Activated CD4-positive, CD25-positive, alpha-beta regulatory T cell treated with anti-CD3 and anti-CD28 coated beads, Interleukin-2, amount 50 U/mL, for 16 hours (primary cell): ENCODE results near the gene OSBPL2.
A peak's percentile ranks its signal among the peaks of the same experiment; 100 is the strongest.

Source experiments
- DNase-seq: peaks from one replicate; pipeline ENCODE4 v3.0.0-alpha.2; 2020; ENCODE audit warnings: low read depth, low spot score

OSBPL2 gene

DNA sequence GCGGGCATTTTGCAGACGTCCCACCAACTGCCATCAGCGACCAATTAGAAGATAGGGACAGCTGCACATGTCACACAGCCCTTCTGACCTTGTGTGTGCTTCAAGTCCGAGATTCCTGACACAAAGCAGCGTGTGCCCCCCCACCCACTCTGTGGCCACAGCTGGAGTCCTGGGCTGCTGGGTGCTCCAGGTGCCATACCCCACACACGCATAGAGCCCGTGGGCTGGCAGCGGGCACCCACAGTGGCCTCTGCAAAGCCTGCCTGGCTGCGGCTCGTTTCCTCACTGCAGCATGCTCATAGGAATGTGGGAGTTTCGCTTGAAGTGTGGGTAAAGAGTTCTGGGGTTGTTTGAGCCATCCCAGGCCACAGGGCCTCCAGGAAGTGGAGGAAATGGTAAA is 62.0 kb downstream of the OSBPL2 start:
- DNase-seq: no peak

DNA sequence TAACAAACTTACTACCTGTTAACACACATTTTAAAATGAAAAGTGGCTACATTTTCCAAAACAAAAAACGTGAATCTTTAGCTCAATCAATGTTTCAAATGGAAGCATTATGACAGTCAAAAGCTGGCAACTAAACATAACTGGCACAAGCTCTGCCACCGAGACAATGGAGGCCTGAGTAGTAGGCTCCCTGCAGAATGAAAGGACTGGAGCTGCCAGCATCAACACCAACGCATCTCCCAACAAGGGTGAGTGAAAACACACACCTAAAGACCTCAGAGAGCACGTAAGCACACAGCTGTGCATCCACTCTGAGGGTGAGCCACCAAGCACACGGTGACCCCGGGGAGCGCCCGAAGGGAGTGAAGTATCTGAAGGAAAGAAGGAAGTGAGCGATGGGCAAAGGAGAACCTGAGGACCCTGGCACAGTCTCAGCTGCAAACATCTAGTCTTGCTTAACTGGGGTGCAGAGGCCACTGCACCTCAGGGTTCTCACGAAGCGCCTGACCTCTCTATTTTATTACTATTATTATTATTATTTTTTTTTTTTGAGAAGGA is 62.9 kb downstream of the OSBPL2 start:
- no peak for DNase-seq

DNA sequence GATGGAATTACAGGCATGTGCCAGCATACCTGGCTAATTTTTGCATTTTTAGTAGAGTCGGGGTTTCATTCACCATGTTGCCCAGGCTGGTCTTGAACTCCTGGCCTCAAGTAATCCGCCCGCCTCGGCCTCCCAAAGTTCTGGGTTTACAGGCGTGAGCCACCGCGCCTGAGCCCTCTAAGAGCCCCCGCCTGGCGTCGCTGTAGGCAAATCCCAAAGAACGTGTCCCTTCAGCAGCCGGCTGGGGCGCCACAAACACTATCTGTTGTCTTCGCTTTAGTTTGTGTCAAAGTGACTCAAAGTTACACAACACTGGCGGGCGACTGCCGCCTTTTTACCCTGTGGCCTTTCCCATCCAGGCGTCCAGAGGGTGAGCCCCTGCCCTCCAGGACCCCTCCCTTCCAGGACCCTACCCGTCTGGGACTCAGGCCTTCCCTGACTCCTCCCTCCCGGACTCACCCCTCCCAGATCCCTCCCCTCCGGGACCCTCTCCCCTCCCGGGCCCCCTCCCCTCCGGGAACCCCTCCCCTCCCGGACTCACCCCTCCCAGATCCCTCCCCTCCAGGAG is 63.5 kb downstream of the OSBPL2 start:
- peak; percentile 76 for DNase-seq

DNA sequence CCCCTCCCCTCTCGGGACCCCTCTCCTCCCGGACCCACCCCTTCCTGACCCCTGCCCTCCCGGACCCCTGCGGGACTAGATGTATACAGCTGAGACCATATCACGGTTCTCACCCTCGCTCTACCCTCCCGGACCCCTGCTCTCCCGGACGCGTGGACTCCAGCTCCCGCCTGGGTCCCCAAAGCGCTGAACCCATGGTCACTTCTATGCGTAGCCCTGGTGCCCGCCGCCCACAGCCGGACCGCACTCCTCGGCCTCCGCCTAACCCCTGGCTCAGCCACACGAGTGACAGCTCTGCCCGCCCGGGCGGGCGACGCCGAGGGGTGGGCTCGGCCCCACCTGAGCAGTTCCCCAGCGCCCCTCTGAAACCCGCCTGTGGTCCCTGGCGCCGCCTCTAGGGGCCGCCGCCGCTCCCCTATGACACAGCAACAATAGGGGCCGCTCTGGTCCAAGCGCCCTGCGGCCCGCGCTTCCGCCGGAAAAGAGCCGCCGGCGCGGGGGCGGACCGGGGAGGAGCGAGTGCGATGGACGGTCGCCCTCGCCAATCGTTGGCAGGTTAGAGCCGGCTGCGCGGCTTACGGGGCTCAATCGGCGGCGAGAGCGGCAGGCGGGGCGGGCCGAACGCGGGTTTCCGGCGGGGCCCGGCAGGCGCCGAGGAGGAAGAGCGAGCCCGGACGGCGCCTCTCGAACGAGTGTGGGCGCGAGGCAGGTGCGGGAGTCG is 64.2 kb downstream of the OSBPL2 start, which contains the start of gene ADRM1:
ADRM1 (plus strand) TSS at position 657 of the 721 bp plus-strand sequence. CDS start 572 bp downstream, outside the sequence.
- DNase-seq: peak; percentile 95

DNA sequence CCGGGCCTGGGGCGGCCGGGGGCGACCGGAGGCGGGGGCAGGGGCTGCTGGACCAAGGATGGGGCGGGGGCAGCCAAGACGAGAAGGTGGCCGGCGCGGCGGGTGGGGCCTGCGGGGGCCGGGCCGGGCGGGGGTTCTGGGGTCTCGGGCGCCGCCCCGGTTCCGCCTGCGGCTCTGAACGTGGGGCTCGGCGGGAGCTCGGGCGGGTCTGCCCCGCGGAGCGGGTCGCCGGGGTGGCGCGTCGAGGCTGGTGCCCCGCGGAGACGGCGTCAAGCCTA is 64.7 kb downstream of the OSBPL2 start:
- DNase-seq: no peak

DNA sequence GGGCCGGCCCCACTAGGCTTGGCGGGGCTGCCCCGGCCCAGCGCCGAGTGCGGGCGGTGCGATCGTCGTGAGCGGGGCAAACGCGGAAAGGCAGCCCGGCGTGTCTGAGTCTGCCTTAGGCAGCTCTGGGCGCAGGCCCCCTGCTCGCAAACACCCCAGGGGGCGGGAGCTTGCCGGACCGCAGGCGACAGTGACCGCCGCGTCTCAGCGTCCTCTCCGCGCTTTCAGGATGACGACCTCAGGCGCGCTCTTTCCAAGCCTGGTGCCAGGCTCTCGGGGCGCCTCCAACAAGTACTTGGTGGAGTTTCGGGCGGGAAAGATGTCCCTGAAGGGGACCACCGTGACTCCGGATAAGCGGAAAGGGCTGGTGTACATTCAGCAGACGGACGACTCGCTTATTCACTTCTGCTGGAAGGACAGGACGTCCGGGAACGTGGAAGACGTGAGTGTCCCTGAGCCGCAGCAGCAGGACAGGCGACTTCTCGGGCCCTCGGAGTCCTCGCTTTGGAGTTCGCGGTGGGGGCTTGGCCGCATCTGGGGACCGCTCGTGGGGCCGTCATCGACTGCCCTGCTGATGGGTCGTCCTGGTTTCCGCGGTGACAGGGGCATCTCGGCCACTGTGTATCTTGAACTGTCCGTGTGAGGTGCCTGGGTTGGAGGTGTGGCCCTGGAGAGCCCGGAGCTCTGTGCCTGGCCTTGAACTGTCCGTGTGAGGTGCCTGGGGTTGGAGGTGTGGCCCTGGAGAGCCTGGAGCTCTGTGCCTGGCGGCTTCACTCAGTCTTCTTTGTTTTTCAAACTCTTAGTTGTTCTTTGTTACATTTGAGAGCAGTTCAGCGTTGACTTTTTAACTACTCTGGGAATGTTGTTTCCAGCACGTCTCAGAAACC is 65.3 kb downstream of the OSBPL2 start:
- no peak for DNase-seq

DNA sequence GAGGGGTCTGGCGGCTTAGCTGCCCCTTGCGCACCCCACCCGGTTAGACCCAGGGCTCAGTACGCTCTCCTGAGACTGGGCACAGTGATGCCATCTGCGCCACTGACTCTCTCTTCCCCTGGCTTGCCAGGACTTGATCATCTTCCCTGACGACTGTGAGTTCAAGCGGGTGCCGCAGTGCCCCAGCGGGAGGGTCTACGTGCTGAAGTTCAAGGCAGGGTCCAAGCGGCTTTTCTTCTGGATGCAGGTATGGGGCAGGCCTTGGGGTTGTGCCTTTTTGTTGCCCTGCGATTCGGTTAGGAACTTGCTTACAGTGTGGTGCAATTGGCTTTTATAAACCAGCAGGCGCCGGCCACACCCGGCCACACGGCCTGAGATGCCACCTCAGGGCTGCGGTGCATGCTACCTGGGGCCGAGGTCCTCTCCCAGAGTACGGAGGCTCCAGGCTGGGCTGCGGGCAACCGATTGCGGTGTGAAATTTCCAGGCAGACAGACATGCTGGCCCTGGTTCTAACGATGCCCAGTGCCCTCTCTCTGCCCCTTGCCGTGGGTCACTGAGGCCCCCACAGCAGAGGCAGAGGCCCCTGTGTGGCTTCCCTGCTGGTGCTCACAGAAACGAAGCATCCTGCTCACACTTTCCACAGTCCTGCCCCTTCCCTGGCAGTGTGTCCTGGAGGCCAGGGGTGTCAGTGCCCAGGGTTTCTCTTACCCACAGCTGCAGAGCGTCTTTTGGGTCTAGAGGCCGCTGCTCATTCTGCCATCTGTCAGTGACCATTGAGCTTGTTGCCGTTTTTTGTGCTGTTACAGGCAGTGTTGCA is 66.2 kb downstream of the OSBPL2 start:
- DNase-seq: no peak

DNA sequence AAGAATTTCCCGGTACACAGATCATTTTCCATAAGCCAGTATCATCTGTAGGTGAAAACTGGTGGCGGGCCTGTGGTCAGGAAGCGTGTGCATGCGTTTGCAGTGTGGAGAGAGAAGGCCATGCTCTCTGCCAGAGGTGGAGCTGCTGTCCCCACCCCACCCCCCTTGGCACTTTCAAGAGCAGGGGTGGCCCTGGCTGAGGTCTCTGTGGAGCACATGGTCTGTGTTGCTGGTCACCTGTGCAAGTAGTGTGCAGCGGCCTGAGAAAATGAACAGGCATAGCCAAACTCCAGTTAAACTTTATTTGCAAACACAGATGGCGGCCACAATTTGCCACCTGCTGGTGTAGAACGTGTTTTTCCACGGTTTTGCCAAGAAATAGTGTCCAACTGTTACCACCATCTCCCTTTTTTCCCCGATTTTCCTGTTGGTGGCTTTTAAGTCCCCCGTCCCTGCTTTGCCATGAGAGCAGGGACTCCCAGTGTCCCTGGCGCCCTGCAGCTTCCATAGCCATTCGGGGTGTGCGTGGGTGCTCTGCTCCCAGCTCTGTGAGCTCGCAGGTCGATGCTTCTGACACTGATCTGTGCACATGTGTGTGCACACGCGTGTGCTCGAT is 66.9 kb downstream of the OSBPL2 start:
- DNase-seq: no peak

DNA sequence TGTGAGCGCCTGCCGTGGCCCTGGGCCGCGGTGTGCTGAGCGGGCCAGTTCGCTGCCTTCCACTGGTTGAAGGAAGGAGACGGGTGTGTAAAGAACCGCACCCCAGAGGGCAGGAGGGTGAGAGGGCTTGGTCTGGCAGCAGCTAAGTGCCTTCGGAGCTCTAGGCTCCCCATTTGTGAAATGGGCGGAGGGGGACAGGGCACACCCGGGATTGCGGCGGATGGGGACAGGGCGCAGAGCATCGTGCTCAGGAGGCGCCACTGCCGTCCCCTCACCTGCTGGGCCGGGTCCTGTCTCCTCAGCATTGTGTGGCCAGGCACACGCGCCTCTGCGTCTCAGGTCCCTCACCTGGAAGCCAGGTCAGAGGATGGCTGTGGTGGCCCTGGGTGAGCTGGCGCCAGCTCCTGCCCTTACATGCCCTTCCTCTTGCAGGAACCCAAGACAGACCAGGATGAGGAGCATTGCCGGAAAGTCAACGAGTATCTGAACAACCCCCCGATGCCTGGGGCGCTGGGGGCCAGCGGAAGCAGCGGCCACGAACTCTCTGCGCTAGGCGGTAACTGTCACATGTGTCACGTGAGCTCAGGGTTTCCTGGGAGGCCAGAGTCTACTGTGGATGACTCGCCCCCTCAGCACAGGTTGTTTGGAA is 67.6 kb downstream of the OSBPL2 start:
- no peak for DNase-seq

DNA sequence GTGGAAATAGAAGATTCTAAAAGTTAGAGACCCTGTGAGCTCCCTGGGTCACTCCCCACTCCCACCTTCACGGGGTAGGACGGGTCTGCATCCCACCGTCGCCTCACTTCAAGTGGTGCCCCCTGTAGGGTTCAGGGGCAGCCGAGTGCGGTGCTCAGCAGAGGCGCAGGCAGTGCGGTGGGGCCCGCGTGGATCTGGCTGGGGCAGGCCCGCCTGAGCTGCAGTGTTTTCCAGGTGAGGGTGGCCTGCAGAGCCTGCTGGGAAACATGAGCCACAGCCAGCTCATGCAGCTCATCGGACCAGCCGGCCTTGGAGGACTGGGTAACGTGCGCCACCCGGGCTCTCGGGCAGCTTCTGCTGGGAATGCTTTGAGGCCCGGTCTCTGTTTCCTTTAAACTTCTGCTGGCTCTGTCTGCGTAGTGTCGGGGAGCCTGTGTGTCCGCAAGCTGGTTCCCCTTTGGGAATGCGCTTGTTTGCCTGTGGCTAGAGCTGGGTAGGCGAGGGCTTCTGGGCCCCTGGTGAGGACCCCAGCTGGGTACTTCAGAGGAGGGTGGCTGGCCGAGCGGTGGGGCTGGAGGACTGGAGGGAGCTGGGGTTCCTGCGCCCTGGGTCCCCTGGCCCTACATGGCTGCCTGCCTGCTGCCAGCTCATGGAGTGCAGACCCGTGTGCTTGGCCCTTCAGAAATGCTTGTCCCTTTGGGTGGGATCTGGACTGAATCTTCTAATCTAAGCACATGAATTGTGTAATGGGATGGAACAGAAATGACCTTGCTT is 68.3 kb downstream of the OSBPL2 start:
- DNase-seq: no peak

DNA sequence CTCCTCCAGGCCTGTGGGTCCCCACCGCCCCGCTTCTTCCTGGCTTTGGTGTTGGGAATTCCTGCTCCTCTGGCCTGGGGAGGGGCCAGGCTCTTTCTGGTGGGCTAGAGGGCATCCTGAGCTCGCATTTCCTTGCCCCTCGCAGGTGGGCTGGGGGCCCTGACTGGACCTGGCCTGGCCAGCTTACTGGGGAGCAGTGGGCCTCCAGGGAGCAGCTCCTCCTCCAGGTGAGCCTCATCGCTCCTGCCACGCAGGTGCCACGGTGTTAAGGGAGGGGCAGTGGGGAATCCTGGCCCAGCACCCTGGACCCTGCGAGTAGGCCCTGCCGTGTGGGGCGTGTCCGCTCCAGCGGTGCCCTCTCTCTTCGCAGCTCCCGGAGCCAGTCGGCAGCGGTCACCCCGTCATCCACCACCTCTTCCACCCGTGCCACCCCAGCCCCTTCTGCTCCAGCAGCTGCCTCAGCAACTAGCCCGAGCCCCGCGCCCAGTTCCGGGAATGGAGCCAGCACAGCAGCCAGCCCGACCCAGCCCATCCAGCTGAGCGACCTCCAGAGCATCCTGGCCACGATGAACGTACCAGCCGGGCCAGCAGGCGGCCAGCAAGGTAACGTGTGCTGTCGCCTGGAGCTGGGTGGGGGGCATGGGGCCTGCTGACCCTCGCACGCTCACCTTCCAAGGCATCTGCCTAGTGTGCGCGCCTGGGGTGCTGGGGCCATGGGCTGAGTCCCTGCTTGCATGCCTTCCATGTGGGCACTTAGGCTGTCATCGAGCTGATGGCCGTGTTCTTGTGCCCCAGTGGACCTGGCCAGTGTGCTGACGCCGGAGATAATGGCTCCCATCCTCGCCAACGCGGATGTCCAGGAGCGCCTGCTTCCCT is 69.1 kb downstream of the OSBPL2 start:
- no peak for DNase-seq

DNA sequence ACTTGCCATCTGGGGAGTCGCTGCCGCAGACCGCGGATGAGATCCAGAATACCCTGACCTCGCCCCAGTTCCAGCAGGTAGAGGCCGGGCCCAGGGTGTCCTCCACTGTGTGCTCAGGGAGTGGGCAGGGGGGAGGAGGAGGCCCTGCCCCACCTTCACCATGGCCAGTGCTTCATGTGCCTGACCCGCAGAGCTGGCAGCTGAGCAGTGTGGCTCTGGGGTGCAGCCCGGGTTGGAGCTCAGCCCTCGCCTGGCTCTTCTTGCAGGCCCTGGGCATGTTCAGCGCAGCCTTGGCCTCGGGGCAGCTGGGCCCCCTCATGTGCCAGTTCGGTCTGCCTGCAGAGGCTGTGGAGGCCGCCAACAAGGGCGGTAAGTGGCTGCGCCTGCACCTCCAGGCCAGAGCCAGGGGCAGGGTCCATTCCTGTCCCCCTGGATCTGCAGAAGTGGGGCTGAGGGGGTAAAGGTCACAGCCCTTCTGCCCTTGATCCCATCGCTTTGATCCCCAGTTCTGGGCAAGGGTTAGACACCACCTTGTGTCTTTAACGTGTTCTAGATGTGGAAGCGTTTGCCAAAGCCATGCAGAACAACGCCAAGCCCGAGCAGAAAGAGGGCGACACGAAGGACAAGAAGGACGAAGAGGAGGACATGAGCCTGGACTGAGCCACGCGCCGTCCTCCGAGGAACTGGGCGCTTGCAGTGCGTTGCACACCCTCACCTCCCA is 69.9 kb downstream of the OSBPL2 start:
- no peak for DNase-seq

DNA sequence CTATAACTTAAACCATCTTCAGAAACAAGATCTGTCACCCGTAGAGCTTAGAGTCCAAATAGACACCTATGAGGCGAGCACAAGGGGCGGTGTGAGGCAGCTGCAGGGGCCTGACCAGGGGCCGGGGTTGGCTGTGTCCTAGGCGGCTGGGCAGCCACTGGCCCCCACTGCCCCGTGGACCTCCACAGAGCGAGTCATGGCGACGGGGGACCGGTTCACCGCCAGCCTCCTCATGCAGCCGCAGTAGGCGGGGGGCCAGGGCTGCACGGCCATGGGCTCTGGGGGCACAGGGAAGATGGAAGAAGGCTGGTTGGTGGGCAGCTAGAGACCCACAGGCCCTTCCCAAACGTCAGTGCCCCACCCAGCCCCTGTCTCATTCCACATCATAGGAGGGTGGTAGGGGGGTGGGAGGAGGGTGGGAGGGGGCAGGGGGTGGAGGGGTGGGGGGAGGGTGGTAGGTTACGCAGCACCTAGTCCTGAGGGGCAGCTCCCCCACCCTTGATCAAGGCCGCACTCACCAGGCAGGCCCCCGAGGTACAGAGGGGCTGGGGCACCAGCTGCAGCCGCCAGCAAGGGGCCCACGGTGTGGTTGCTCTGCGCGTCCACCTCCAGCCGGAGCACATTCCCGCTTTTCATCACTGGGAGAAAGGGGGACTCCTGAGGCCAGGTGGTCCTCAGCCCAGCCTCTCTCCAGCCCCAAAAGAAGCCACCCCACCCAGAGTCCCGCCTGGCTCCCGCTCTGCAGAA is 71.0 kb downstream of the OSBPL2 start:
- no peak for DNase-seq

DNA sequence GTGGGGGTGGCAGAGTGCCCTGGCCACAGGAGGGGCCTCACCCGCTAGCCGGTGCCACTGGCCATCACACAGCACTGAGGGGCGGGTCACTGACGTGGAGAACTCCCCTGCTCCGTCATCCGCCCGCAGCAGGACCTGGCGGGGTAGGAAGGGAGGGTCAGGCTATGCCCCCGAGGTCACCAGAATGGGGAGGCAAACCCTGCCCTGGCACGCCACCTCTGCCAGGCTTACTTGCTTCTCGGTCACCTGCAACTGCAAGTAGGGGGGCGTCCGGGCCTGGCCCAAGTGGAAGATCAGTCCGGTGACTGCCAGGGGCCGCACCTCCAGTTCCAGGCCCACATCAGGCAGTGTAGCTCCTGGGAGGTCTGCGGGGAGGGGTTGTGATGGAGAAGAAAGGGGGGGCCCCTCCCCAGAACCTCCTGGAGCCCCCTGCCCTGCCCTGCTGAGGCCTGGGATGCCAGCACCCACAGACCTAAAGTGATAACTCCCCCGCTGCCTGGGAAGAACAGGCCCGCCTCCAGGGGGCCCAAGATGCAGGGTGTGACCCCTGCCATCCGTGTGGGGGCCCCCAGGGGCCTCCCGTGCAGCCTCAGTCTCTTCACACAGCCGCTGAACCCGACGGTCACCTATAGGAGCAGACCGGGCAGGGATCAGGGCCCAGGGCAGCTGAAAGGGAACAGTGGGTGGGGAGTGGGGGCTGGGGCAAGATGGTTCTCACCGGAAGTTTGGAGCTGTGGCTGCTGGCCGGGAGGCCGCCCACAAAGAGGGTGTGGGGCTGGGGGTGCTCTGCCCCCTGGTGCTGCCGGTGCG is 71.8 kb downstream of the OSBPL2 start:
- no peak for DNase-seq

DNA sequence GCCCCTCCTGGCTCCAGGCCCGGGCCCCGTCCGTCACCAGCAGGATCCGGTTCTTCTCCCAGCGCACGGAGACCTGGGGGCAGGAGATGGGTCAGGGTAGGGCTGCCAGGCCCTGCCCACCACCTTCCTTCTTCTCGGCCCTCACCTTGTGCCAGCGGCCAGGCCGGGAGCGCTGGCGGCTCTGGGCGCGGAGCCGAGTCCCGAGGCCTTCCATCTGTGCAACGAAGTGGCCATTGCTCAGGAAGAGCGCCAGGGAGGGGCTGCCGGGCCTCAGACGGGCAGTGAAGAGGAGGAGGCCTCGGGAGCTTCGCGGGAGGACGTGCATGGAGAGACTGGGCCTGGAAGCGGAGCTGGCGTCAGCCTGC is 72.4 kb downstream of the OSBPL2 start:
- no peak for DNase-seq

DNA sequence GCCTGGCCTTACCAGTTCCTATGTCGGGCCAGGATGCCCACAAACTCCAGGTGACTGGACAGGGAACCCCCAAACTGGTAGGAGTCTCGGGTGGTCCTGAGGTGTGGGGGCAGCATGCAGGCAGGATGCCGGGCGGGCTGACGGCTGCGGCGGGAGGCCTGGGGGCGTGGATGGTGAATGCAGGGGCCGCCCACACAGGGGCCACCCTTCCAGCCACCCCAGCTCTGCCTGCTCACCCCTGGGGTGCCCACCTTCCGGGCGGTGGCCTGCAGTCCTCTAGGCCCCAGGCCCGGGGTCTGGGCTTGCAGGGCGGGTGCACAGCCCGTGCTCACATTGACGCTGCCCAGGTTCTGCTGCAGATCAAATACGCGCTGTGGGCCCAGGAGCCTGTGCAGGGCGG is 72.8 kb downstream of the OSBPL2 start:
- DNase-seq: no peak
